ENCODE results near the gene ZNF90. TPM values are rescaled to one million over a fixed set of nuclear protein-coding genes. Genes with fewer than 3 reads are reported as not detected.

Gene ZNF90
- total and polyA plus RNA-seq, 2 of the 8 experiments (the other 6 are each of a cell fraction or from before 2014, with no cell fraction given): 41.2 to 114 TPM

DNA sequence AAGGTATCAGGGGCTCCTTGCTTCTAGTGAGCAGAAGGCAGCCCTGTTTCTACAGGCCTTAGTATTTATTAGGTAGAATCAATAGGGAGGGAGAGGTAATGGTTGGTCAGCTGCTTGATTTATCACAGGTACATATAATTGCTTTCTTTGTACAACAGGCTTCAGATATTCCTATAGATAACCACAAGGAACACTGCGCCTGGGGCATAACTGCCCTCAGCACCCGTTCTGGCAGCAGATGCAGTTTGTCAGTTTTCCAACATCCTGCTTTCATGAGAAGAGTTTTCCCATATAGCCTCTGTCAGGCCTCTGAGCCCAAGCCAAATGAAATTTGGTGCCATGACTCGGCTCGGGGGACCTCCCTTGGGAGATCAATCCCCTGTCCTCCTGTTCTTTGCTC lies 76.8 kb downstream of the ZNF90 start:
- H2BK12ac ChIP-seq (ENCODE audit: low read depth, low read length): no peak overlapping the region
- ChIA-PET POLR2A (ENCODE audit: partially characterized antibody) (no interaction called here), CTCF (ENCODE audit: partially characterized antibody) (no interaction called here)
- no peak overlapping the region for H4K5ac ChIP-seq (ENCODE audit: insufficient read length, low read depth, low read length)
- H4K8ac ChIP-seq (ENCODE audit: extremely low read depth, insufficient read depth, low read length): no peak overlapping the region; the same call in 1 of the 2 replicates
- no peak overlapping the region for H3K4me3 ChIP-seq (ENCODE audit: extremely low read depth in 1 of 4, insufficient read depth in 2 of 4, low read depth in 3 of 4, low read length in 4 of 4)
- no peak for DNase-seq (ENCODE audit: low read depth in 1 of 2, low spot score in 2 of 2)
- FAIRE-seq: no peak
- H4K91ac ChIP-seq (replicated peaks; ENCODE audit: insufficient read length, low read length): no peak overlapping the region
- H2BK120ac ChIP-seq (replicated peaks; ENCODE audit: low read depth, low read length): no peak overlapping the region
- H2BK20ac ChIP-seq (ENCODE audit: low read length): no peak overlapping the region
- no peak overlapping the region for H3K56ac ChIP-seq (replicated peaks; ENCODE audit: insufficient read length, low read depth, low read length)
- peaks cover 0 to 8% of the 10 kb centered on the region in 2 experiments; a peak in 1 of 4 replicates for H3K9me3 ChIP-seq (ENCODE audit: insufficient read depth in 2 of 2, low read depth in 1 of 2, low read length in 1 of 2)
- H3K9ac ChIP-seq (replicated peaks in 1 of 4; ENCODE audit: extremely low read depth in 1 of 4, low read depth in 3 of 4, low read length in 3 of 4): no peak overlapping the region
- no peak overlapping the region for H2BK15ac ChIP-seq (ENCODE audit: low read length)
- H3K23me2 ChIP-seq (ENCODE audit: low read depth, low read length): no peaks in the 10 kb centered on the region
- no peak overlapping the region for H2BK5ac ChIP-seq (ENCODE audit: low read depth, low read length)
- H3K27ac ChIP-seq (ENCODE audit: low read depth, low read length): no peak overlapping the region
- no peaks in the 10 kb centered on the region for H3K27me3 ChIP-seq (replicated peaks in 1 of 4; ENCODE audit: control insufficient read depth in 3 of 4, extremely low read depth in 1 of 4, insufficient read depth in 3 of 4, low read length in 3 of 4)
- no peaks in the 10 kb centered on the region for H3K4me1 ChIP-seq (replicated peaks in 1 of 4; ENCODE audit: control insufficient read depth in 3 of 4, insufficient read depth in 4 of 4, low read length in 3 of 4)
- no peaks in the 10 kb centered on the region for H3K79me1 ChIP-seq (ENCODE audit: low read depth, low read length)
- H4K20me1 ChIP-seq (replicated peaks in 1 of 2; ENCODE audit: control insufficient read depth in 1 of 2, insufficient read depth in 2 of 2, low read length in 2 of 2): no peaks in the 10 kb centered on the region
- no peak overlapping the region for H2AFZ ChIP-seq (ENCODE audit: low read length)
- H3K4ac ChIP-seq (replicated peaks; ENCODE audit: insufficient read length, low read depth, low read length): no peak overlapping the region
- H3K79me2 ChIP-seq (ENCODE audit: control insufficient read depth in 1 of 2, insufficient read depth in 2 of 2, low read length in 2 of 2): no peaks in the 10 kb centered on the region
- no peak overlapping the region for H3K23ac ChIP-seq (ENCODE audit: insufficient read length)
- H2AK5ac ChIP-seq (ENCODE audit: low read depth, low read length): no peak overlapping the region
- H3K36me3 ChIP-seq (ENCODE audit: control insufficient read depth in 2 of 4, insufficient read depth in 4 of 4, low read length in 3 of 4): no peaks in the 10 kb centered on the region
- no peak overlapping the region for H3K14ac ChIP-seq (ENCODE audit: insufficient read length)
- WGBS, 2 experiments (ENCODE audit: extremely low coverage in 1 of 2, insufficient coverage in 1 of 2, insufficient read length in 1 of 2, insufficient replicate concordance in 2 of 2, low coverage in 1 of 2, low lambda C conversion rate in 2 of 2, missing lambda C conversion rate in 1 of 2): 94% methylated on average over 4 of the region's 4 CpGs; no CpG with 5 or more reads in 1 of the 2 experiments
- TF ChIP-seq POLR2AphosphoS5 (IDR thresholded peaks at IDR 0.05; ENCODE audit: low read depth, low read length) (no peak), JUND (IDR thresholded peaks at IDR 0.05; ENCODE audit: low read length) (no peak), RNF2 (IDR thresholded peaks at IDR 0.05; ENCODE audit: borderline replicate concordance, low read depth, low read length, missing control alignments, poor library complexity, severe bottlenecking) (no peak), HDAC2 (IDR thresholded peaks at IDR 0.05; ENCODE audit: borderline replicate concordance in 1 of 2, low read depth in 2 of 2, low read length in 2 of 2) (no peak), KDM5A (IDR thresholded peaks at IDR 0.05; ENCODE audit: low read length) (no peak), POLR2A (IDR thresholded peaks at IDR 0.05; ENCODE audit: control extremely low read depth in 1 of 2, low read depth in 2 of 2, low read length in 2 of 2) (no peak), TCF12 (IDR thresholded peaks at IDR 0.05; ENCODE audit: low read depth, low read length) (no peak), CREB1 (IDR thresholded peaks at IDR 0.05) (no peak), ASH2L (IDR thresholded peaks at IDR 0.05; ENCODE audit: low read length) (no peak), CTBP2 (IDR thresholded peaks at IDR 0.05; ENCODE audit: borderline replicate concordance, insufficient read depth, insufficient read length, low read length) (no peak), SRF (IDR thresholded peaks at IDR 0.05; ENCODE audit: low read depth, low read length) (no peak)
- TF ChIP-seq, protein P1, sequence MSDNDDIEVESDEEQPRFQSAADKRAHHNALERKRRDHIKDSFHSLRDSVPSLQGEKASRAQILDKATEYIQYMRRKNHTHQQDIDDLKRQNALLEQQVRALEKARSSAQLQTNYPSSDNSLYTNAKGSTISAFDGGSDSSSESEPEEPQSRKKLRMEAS (IDR thresholded peaks at IDR 0.05): no peak
- TF ChIP-seq, protein P2, sequence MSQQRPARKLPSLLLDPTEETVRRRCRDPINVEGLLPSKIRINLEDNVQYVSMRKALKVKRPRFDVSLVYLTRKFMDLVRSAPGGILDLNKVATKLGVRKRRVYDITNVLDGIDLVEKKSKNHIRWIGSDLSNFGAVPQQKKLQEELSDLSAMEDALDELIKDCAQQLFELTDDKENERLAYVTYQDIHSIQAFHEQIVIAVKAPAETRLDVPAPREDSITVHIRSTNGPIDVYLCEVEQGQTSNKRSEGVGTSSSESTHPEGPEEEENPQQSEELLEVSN (IDR thresholded peaks at IDR 0.05): no peak
- H3K18ac ChIP-seq (ENCODE audit: extremely low read depth, low read length): no peak overlapping the region
- no peak overlapping the region for H3K4me2 ChIP-seq (ENCODE audit: insufficient read depth in 1 of 2, low read depth in 2 of 2, low read length in 2 of 2)
